Measurements from ENCODE around the gene ELMO1.
"Not testable (repeated sequence)": the region's sequence is repeated elsewhere in the genome, so short reads cannot be mapped to it uniquely, and the experiment has no call there.

Gene ELMO1

DNA sequence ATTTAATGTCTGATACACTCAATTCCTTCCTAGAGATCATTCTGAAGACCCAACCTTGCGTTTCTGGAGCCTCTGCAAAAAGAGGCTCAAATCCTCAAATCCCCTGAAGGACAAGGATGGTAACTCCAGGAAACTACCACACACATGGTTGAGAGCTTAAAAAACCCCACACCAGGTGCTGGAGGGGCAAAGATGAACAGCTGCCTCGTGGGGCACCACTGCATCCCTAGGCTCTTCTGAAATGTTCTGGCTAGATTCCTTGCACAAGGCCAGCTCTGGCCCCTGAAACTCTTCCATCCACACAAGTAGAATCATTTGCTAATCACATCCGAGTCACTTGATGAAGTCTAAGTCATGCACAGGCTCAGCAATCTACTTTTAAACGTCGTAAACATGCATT is 286.6 kb downstream of the ELMO1 start:
- no peak for FAIRE-seq

DNA sequence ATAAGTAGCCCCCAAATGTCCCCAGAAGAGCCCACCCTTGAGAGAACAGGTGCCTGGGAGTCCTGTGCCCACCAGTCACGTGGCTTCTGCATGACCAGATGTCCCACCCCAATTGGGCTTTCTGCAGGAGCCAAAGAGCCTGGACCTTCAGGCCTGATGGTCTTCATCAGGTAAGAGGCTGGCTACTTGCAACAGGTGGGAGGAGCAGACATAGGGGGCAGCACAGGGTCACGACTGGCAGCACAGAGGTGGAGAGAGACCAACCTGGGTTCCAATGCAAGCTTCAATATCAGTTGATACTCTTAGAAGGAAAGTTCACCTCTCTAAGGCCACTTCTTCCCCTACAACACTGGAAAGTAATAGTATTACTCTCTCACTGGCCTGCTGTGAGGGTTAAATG is 288.0 kb downstream of the ELMO1 start:
- no peak for FAIRE-seq

DNA sequence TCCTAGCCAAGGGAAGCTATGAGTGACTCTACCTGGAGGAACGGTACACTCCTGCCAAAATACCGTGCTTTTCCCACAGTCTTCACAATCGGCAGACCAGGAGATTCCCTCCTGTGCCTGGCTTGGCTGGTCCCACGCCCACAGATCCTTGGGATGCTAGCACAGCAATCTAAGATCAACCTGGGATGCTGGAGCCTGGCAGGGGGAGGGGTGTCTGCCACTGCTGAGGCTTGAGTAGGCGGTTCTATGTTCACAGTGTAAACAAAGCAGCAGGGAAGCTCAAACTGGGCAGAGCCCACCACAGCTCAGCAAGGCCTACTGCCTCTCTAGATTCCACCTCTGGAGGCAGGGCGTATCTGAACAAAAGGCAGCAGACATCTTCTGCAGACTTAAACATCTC is 295.3 kb downstream of the ELMO1 start:
- no peak for FAIRE-seq

DNA sequence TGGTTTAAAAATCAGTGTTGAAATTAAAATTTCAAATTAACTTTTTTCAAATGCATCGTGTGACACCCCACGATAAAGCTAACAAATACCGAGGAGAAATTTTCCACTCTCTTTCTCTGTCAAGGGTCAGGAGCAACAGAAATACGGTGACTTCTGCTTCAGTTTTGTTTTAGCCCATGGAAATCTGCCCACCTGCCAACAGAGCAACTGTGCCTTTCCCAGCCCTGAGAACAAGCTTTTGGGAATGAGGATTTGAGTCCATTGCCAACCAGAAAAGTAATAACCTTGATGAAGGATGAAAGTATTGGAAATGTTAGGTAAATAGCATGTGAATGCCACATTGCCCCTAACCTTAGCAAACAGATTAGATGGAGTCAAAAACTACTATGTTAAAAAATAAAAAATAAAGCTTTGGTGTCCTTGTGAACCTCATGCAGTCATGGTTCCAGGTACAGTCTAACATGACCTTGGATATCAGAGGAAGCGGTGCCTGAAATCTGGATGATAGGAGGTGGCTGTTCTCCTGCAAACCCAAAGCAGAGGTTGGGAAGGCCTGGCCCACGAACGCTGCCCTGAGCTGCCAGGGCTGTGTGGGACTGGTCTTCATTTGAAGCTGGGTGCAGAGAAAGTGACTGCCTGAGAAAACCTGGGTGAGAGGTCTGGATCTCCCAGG is 296.8 kb downstream of the ELMO1 start:
- FAIRE-seq, result no peak

DNA sequence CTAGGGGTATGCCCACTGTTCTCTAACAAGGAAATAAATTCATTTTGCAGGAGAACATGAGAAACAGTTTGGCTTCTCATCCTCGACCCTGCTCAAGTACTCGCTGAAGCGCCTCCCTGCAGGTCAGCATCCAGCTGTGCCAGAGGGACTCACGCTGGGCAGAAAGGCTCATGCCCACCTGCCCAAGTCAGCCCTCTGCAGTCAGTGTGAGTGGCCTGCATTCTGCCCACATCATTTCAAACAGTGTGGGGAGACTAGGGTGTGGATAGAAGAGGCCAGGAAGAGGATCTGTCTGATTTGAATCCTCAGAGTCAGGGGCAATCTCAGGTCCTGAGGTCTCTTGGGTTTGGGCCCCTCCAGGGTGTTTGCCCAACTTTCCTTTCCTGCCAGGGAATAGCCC is 297.8 kb downstream of the ELMO1 start:
- no peak for FAIRE-seq

DNA sequence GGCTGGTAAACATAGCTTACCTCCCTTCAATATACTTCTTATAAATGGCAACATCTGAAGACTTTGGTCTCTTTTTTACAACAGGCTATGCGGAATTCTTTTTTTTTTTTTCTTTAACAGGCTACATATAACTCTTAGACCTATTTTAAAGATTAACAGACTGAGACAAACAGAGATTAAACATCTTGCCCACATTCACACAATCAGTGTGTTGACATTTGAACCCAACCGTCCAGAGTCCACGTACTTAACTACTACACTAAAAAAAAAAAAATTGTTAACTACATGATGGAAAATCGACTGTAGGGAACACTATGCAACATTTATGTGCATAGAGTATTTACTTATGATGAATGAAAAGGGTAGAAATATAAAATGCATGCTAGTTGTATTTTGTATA is 298.5 kb downstream of the ELMO1 start:
- no peak for FAIRE-seq

DNA sequence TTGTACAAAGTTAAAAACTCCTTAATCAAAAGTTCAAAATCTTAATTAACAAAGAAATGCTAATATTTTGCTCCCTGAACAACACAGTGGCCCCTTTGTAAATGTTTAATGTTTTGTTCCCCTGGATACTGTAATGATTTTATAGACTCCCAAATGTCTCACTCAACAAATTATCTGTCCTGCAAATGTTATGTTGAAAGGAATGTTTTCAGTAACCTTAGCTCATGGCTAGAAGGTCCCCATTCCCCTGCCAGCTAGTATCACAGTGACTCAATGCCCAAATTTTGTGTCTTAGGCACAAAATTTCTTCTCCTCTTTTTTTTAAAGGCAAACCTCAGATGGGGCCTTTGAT is 298.9 kb downstream of the ELMO1 start:
- FAIRE-seq, result no peak

DNA sequence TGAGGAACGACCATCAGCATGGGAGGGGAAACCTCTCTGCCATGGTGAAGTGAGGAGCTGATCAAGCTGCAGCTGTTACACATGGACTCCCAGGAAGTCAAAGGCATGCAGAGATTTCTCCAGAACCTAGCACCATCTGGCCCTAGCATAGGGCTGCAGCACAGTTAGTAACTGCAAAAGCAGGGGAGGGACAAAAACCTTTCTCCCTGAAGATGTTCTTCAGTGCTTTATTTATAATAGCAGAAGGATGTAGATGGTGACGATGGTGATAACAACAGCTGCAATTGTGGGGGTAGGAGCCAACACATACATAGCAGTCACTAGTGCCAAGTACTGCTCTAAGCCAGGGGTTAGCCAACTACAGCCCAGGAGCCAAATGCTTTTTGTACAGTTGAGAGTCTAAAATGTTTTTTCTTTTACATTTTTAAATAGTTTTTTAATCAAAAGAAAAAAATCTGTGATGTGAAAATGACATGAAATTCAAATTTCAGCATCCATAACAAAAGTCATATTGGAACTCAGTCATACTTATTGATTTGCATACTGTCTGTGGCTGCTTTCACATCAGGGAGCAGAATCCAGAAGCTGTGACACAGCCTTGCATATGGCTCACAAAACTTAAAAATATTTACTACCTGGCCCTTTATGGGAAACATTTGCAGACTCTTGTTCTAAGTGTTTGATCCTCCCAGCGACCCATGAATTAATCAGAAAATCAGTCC is 299.5 kb downstream of the ELMO1 start:
- no peak for FAIRE-seq

DNA sequence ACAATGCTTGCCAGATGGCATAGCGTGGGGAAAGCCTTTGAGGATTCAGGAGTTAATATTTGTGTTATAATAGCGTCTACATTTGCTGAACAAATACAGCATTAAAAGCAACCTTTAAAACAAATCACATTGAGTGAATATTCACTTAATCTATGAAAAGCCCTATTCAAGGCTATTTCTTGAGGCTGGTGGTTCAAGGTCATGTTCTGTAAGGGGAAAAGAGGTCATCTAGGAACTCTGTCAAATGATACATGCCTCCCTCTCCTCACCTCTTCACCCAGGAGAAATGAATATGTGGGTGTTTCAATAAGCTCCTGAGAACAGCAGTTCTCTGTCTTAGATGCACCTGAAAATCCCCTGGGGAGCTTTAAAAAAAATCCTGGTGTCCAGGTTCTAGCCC is 303.0 kb downstream of the ELMO1 start:
- FAIRE-seq, result no peak

DNA sequence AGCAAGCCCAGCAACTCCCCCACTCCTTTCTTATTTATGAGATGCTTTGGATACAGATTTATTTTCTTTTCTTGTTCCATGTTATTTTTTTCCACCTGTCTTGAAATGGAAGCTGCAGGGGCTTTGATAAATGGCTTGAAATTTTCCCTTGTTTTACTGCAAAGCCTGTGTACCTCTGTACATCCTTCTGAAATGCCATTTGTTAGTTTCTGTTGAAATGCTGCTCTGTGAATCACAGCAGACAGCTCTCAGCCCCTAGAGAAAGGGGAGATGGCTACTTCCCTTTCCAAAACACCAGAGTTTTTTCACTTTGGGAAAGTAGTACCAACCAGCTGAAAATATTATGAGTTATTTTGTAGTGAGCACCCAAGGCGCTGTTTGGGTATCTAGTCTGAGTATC is 304.2 kb downstream of the ELMO1 start:
- FAIRE-seq, result no peak

DNA sequence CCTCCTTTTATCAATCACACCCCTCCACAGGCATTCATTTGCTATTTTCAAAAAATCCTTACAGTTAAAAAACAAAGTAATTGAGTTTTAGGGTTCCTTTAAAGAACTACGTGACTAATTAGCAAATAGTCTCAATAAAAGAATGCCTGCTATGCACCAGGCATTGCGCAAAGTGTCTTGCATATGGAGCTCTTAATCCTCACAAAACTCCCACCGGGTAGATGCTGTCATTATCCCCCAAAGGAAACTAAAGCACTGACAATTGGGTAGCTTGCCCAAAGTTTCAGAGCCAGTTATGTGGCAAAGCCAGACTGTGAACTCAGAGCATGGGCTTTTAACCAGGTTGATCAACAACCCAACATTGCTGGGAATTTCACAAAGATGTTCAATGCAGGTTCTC is 305.7 kb downstream of the ELMO1 start:
- no peak for FAIRE-seq

DNA sequence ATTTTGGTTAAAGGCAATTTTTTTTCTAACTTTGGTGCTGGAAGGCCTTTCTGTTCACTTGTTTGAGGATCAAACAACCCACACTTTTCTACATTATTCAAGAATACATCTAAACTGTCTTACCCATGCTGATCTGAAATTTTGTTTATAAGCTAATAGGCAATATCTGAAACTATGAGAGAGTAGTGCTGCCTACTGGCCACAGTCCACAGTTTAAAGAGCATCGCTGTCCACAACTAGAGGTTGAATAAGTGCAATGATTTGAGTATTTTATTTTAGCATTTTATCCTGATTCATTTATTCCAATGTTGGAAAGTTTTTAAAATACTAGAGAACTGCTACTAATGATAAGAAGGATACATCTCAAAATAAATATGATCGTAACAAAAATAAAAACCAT is 306.9 kb downstream of the ELMO1 start:
- FAIRE-seq, result no peak

DNA sequence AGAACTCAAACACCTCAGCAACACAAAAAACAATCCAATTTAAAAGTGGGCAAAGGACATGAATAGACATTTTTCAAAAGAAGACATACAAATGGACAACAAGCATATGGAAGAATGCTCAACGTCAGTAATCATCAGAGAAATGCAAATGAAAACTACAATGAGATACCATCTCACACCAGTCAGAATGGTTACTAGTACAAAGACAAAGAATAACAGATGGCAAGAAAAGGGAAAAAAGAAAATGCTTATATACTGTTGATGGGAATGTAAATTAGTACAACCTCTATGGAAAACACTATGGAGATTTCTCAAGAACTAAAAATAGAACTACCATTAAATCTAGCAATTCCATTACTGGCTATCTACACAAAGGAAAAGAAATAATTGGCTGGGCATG is 314.8 kb downstream of the ELMO1 start:
- FAIRE-seq, result not testable (repeated sequence)

DNA sequence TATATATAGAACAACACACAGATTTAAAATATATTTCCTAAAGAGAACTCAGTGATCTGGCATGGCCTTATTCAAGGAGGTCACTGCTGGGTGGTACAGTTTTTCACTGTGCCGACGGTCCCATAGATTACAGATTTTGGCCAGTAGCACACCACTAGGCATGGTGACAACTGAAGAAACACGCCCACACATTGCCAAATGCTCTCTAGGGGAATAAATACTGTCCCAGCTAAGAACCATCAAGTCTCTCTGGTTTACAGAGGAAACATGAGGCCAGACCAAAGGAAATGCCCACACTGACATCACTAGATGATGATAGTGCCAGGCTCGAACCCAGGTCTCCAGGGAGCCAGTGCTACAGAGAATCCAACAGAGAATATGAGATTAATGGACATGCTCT is 316.8 kb downstream of the ELMO1 start:
- no peak for FAIRE-seq

DNA sequence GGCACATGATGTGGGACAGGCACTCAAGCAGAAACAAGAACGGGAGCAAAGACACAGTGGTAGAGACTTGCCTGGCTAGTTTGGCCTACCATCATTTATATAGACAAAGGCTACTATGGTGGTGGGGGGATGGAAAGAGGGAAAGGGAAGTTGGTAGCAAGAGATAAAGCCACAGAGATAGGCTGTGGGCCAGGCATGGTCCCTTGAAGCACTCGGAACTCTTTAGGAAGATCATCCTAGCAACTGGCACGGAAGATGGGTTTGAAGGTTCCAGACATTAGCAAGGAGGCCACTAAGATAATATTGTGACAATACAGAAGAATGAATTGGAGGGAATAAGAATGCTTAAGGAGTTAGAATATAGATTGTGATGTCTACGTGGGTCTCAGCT is 319.6 kb downstream of the ELMO1 start:
- FAIRE-seq, result no peak

DNA sequence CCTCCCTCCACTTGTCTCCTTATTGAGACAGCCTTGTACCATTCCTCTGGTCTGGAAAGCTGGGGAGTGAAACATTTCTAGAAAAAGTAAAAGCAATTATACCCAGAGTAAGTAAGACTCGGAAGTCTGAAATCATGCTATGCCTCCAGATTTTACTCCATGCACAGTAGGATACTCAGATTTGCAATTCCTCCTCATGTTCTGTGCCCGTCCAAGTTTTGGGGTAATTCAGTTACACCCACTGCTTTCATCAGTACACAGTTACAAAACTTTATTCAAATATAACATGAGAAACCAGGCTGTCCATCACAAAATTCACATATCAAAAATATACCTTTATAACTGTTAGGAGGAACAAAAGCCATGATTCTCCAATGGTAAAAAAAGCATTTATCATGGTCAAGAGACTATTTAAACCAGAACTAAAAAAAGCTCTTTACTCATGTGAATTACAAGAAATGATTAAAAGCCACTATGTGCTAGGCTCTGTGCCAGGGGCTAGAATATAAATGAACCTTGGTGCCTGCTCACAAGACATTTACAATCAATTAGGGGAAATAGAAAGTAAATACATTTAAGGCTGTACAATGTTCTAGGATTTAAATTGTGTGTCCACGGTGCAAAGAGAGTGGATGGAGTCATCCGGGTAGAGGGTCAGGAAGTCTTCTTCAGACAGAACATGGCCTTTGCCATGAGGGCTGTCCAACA is 320.2 kb downstream of the ELMO1 start:
- no peak for FAIRE-seq

DNA sequence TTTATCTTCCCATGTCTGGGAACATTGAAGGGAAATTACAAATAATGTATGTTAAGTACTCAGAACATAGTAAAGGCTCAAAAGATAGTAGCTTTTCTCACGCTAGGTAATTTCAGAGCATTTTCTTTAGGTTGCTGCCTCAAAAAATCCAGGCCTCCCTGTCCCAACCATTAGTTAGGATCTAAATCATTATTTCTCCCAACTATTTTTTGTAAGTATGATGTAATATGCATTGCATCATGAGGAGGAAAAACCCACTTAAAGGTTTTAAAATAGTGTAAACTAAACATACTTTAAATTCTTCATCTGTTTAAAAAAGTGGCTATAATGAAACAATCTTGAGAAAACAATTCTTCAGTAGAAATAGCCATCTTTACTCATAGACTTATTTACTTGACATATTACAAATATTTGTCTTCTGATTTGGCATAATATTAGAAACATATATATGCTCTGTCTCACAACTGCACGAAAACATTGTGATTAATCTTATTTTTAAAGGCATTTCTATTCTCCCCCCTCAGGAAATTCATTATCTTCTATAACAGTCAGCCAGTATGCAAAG is 329.3 kb downstream of the ELMO1 start:
- FAIRE-seq, result no peak

DNA sequence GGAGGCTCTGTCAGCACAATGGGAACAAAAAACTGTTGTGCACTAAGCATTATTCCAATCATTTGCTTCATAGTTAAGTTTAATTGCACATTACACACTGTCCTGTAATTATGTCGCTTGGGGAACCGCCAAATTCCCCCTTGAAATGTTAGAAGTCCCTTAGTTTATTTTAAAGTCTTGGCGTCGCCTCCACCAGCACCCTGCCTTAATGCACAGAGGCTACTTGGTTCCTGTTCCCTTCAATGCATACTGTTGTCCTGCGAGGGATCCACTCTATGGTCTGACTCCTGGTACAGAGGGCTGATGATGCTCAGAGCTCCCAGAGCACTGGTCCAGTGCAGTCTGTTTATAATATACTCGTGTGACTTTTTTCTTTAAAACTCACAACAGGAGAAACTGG is 330.7 kb downstream of the ELMO1 start:
- FAIRE-seq, result no peak

DNA sequence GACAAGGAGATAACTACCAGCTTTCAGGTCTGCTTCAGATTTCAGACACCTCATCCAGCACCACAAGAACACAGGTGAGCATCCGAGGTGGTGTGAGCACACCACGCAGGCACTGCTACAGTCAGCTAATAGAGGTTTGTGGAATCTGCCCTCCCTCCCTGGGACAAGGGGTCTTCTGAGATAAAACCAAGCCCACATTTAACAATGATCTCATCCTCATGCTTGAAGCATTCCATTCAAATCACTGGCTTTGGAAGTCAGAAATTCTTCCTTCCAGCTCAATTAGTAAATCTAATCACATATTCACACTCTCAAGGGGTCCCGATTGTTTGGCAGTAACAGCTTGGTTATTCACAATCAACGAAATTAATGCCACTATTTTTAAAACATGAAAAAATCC is 331.4 kb downstream of the ELMO1 start:
- no peak for FAIRE-seq

DNA sequence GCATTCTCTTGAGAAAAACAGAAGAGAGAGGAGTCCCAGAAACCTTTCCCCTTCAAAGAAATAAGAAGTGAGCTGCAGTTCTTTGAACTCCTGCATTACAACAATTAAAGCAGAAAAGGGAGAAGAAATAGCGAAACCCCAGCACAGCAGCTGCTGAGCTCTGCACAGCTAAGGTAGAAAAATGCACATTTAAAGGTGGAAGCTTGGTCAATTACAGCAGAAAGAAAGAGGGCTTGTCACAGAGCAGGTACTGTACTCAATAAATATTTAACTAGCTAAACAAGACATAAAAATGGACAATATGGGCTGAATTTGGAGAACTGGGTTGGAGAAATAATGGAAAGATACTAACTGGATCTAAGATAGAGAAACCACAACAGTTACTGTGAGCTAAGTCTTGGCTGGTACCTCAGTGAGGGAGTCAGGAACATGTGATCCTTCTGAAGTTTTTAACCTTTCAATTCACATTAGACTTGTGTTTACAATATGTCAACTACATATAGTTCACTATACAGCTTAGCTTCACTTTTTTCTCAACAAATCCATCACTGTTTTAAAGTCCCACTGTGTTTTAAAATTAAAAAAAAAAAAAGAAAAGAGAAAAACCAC is 332.5 kb downstream of the ELMO1 start:
- no peak for FAIRE-seq

DNA sequence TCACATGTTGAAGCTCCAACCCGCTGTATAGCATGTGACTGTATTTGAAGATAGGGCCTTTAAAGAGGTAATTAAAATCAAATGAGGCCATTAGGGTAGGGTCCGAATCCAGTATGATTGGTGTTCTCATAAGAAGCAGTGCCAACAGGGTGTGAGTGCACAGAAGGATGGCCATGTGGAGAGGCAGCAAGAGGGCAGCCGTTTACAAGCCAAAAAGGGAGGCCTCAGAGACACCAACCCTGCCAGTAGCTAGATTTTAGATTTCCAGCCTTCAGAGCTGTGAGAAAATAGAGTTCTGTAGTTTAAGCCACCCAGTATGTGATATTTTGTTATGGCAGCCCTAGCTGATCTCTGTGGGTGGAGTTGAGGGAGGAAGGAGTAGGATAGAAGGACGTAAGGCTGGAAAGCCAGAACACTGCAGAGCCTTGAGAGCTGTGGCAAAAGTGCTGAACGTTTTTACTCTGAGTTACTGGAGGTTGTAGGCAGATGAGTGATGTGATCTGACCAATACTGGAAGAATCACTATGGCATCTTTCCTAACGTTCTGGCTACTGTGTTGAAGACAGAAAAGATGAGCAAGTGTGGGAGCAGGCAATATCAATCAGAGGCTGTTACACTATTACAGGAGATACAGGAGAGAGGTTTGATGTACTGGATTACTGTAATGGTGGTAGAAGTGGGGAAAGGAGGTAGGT is 334.9 kb downstream of the ELMO1 start:
- no peak for FAIRE-seq

DNA sequence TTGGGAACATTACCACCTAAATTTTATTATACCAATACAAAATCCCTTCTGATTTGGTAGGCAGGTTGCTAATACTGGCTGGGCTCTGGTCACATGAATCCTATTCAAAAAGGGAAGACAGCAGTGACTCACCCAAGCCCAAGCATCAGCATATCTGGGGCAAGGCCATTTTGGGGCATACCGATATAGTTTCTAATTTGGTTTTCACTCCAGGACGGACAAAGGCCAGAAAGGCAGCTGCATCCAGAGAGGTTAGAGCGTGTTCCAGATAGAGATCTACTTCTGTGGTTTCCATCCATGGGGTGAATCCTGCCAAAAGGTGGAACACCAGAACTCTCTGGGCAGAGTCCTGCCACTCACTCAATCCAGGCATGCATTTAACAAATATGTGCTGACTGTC is 335.8 kb downstream of the ELMO1 start:
- no peak for FAIRE-seq

DNA sequence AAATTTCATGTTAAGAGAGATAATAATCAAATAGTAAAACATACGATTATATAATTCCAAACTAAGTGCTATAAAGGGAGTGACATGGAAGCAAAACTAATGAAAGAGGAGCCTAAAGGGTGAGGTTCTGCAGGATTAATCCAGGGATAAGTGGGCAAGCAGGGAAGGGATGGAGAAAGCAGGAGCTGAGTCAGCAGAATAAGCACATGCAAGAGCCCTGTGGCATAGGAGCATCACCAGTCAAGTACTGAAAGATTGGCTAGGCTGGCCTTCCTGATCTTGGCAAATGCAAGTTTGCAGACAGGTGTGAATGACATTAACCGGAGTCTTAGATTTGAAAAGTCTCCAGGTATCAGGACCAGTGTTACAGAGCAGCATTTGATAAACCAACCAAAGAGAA is 336.4 kb downstream of the ELMO1 start:
- no peak for FAIRE-seq
